ENCODE results near the gene VKORC1.

Gene VKORC1

DNA sequence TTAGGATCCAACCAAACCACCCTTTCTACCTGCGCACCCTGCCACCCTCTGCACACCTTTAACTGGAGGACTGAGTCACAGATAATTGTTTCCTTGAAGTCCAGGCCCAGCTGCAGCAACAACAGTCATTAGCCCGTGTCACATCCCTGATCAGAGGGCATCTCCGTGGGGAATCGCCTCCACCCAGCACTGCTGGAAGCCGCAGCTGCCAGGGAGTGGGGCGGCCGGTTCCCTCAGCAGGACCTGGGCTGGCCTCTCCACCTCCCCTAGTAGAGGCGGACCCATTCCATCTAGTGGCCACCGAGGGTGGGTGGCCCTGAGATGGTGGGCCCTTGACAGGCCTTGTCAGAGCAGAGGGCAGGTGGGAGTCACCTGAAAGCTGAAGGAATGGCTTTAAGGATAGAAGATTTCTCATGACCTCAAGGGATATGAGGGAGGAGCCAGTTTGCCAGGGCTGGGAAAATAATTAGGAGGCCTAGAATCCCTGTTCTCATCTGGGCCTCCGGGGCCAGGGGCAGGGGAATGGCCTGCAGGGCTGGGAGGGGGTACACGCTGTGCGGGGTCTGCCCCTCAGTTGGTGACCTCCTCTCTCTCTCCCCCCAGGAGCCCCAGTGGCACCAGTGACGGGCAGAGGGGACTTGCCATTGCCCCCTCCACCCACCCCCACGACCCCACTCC is 12.1 kb downstream of the VKORC1 start:
- no peak for DNase-seq (ENCODE audit: low read depth)

DNA sequence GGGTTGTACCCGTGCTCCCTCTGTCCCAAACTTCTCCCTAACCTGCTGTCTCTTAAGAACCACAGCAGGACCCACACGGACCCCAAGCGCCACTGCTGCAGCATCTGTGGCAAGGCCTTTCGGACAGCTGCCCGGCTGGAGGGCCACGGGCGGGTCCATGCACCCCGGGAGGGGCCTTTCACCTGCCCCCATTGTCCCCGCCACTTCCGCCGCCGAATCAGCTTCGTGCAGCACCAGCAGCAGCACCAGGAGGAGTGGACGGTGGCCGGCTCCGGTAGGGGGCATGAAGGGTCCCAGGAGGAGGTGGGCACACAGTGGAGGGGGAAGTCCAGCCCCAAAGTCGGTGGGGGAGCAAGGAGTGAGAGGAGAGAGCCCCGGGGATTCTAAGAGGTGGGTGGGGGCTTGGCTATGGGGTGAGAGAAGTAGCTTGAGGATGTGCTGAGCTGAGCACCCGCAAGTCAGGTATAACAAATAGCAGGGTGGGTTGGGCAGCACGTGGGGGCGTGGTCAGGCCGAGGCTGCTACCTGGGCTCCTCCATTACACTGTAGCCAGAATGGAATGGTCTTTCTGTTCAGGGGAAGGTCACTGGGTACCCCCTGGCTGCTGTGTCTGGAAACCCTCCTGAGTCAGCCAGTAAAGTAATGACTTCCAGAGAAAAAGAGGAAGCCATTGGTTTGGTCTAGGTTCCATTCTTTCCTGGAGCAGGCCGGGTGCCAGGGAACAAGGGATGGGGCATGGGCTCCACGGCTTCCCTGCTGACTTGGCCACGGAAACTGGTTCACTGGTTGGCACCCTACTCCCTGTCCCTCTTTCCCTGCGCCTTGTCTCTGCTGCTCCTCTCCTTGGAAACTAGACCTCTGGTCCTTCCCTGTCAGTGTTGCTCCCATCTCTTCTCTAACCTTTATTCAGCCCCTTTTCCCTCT is 12.9 kb downstream of the VKORC1 start:
- no peak for DNase-seq (ENCODE audit: low read depth)

DNA sequence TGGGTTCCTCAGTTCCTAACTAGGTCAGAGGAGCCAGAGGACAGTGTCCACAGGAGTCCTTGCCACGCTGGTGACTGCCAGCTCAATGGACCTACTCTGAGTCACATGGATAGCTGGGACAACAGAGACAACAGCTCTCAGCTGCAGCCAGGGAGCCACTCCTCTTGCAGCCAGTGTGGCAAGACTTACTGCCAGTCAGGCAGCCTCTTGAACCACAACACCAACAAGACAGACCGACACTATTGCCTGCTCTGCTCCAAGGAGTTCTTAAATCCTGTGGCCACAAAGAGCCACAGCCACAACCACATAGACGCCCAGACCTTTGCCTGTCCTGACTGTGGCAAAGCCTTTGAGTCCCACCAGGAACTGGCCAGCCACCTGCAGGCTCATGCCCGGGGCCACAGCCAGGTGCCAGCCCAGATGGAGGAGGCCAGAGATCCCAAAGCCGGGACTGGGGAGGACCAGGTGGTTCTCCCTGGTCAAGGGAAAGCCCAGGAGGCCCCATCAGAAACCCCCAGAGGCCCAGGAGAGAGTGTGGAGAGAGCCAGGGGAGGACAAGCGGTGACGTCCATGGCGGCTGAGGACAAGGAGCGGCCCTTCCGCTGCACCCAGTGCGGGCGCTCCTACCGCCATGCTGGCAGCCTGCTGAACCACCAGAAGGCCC is 13.7 kb downstream of the VKORC1 start:
- no peak for DNase-seq (ENCODE audit: low read depth)

DNA sequence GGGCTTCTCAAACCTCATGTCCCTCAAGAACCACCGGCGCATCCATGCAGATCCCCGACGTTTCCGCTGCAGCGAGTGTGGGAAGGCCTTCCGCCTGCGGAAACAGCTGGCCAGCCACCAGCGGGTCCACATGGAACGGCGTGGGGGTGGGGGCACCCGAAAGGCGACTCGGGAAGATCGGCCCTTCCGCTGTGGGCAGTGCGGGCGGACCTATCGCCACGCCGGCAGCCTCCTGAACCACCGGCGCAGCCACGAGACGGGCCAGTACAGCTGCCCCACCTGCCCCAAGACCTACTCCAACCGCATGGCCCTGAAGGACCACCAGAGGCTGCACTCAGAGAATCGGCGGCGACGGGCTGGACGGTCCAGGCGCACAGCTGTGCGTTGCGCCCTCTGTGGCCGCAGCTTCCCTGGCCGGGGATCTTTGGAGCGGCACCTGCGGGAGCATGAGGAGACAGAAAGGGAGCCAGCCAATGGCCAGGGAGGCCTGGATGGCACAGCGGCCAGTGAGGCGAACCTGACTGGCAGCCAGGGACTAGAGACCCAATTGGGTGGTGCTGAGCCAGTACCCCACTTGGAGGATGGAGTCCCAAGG is 14.5 kb downstream of the VKORC1 start:
- DNase-seq (ENCODE audit: low read depth): no peak

DNA sequence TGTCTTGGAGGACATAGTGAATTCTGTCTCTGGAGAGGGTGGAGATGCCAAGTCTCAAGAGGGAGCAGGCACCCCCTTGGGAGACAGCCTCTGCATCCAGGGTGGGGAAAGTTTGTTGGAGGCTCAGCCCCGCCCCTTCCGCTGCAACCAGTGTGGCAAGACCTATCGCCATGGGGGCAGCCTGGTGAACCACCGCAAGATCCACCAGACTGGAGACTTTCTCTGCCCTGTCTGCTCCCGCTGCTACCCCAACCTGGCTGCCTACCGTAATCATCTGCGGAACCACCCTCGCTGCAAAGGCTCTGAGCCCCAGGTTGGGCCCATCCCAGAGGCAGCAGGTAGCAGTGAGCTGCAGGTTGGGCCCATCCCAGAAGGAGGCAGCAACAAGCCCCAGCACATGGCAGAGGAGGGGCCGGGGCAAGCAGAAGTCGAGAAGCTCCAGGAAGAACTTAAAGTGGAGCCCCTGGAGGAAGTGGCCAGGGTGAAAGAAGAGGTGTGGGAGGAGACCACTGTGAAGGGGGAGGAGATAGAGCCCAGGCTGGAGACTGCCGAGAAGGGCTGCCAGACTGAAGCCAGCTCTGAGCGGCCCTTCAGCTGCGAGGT is 15.2 kb downstream of the VKORC1 start:
- no peak for DNase-seq (ENCODE audit: low read depth)

DNA sequence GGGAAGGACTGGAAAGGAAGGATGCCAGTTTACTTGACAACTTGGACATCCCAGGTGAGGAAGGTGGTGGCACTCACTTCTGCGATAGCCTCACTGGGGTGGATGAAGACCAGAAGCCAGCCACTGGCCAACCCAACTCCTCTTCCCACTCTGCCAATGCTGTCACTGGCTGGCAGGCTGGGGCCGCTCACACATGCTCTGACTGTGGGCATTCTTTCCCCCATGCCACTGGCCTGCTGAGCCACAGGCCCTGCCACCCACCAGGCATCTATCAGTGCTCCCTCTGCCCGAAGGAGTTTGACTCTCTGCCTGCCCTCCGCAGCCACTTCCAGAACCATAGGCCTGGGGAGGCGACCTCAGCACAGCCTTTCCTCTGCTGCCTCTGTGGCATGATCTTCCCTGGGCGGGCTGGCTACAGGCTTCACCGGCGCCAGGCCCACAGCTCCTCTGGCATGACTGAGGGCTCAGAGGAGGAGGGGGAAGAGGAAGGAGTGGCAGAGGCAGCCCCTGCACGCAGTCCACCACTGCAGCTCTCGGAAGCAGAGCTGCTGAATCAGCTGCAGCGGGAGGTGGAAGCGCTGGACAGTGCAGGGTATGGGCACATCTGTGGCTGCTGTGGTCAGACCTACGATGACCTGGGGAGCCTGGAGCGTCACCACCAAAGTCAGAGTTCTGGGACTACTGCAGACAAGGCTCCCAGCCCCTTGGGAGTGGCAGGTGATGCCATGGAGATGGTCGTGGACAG is 15.8 kb downstream of the VKORC1 start:
- no peak for DNase-seq (ENCODE audit: low read depth)

- no peak for DNase-seq (ENCODE audit: low read depth)
Measured at GRCh38 chr16:31077592-31078396, 16.8 kb downstream of the VKORC1 start.

DNA sequence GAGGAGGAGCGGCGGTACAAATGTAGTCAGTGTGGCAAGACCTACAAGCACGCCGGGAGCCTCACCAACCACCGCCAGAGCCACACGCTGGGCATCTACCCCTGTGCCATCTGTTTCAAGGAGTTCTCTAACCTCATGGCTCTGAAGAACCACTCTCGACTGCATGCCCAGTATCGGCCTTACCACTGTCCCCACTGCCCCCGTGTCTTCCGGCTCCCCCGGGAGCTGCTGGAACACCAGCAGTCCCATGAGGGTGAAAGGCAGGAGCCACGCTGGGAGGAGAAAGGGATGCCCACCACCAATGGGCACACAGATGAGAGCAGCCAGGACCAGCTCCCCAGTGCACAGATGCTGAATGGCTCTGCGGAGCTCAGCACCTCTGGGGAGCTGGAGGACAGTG is 17.6 kb downstream of the VKORC1 start:
- DNase-seq (ENCODE audit: low read depth): no peak

DNA sequence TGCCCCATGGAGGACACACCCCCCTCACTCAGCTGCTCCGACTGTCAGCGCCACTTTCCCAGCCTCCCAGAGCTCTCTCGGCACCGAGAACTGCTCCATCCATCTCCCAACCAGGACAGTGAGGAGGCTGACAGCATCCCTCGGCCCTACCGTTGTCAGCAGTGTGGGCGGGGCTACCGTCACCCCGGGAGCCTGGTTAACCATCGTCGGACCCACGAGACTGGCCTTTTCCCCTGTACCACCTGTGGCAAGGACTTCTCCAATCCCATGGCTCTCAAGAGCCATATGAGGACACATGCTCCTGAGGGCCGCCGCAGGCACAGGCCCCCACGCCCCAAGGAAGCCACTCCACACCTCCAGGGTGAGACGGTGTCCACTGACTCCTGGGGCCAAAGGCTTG is 18.3 kb downstream of the VKORC1 start:
- DNase-seq (ENCODE audit: low read depth): no peak

DNA sequence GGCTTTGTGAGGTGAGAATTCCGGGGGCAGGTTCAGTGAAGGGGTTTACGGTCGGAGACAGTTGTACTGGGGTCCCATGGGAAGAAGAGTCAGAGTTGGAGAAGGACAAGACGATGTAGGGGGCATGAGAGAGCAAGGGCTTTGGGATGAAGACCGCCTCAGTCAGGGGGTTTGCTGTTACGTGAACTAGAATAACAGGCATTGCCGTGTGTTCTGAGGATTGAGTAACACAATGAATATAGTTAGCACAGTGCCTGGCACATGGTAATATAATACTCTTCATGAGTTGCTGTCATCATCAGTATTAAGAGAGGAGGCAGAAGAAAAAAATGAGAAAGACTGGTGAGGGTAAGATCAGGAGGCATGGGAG is 19.8 kb downstream of the VKORC1 start:
- no peak for DNase-seq (ENCODE audit: low read depth)

GRCh38 chr16:31073970-31074813 is 20.4 kb downstream of the VKORC1 start, which contains the start of the genes ZNF646 and ZNF668:
ZNF646 (plus strand) TSS chr16:31074422; CDS start chr16:31076325, 1,903 bp downstream.
ZNF668 (minus strand) TSS chr16:31074240; CDS start chr16:31064459, 9,781 bp downstream.
- peak; percentile 99 for DNase-seq (ENCODE audit: low read depth)

DNA sequence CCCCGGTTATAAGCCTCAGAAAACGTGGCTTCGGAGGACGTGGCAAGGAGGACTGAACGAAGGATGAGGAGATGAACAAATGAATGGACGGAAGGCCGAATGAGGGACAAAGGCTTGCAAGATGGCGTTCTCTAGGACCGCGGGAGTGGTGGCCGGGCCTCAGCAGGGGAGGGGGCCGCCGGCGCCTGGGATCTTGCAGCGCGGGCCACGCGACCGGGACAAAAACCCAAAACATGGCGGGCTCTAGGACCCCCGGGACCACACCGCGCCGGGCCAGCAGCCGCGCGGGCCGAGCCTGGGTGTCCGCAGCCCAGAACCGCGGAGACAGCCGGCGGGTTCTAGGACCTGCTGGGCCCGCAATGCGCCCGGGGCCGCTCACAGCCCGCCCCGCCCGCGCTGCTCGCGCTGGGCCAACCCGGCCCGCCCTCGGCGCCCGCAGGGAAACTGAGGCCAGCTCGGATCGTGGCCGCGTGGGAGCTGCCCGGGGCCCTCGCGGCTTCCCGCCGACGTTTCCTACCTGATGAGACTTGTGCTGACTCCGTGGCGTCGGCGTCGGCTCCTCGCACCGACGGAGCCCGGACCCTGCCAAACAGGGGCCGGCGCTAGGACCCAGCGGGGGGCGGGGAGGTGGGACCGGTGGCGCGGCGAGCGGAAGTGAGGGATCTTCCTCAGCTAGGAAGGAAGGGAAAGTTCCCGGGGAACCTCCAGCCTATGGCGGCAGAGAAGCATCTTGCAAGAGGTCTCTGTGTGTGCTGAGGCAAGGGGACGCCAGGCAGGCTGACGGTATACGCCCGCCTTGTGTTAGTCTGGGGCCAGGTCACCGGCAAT is 21.2 kb downstream of the VKORC1 start:
- DNase-seq (ENCODE audit: low read depth): peak; percentile 84

- no peak for DNase-seq (ENCODE audit: low read depth)
Measured at GRCh38 chr16:31072540-31073141, 22.0 kb downstream of the VKORC1 start.

DNA sequence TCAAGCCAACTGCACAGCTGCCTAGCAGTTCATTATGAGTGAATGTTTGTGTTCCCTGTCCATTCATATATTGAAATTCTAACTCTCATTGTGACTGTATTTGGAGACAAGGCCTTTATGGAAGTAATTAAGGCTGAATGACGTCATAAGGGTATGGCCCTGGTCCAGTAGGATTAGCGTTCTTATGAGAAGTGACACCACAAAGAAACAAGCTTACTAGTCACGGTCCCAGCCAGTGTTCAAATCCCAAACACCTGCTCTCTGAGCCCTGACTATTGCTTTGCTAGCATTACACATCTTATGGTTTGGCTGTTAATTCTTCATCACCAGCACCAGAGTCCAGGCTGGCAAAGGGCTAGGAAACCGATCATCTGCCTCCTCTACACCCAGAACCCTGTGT is 22.7 kb downstream of the VKORC1 start:
- DNase-seq (ENCODE audit: low read depth): no peak

GRCh38 chr16:31067342-31067741 is 27.3 kb downstream of the VKORC1 start:
- DNase-seq (ENCODE audit: low read depth): no peak

DNA sequence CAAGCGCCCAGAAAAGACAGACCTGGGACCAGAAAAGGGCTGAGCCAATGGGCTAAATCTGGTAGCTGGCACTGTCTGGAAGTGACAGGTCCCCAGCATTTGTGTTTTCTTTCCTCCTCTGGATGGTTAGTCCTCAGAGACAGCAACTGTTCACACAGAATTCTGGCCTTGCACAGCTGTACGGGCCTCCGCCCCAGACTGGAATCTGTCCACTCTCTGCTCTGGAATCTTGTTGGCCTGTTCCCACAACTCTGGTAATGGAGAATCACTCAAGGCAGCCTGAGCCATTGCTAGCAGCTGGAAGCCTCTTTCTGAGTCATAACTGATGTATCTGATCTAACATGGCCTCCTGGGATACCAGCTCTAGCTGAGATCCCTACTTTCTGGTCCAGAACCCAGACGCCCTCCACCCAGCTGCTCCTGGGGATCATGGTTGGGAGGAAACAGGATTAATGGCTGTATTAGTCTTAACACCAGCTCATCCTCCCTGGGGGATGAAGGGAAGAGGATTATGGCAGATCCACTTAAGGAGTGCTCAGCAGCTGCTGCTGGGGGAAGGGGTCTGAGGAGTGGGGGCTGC is 29.6 kb downstream of the VKORC1 start:
- DNase-seq (ENCODE audit: low read depth): no peak

GRCh38 chr16:31063843-31064611 is 30.6 kb downstream of the VKORC1 start:
- DNase-seq (ENCODE audit: low read depth): no peak
